ENCODE data around the gene OPCML.

The OPCML gene

DNA sequence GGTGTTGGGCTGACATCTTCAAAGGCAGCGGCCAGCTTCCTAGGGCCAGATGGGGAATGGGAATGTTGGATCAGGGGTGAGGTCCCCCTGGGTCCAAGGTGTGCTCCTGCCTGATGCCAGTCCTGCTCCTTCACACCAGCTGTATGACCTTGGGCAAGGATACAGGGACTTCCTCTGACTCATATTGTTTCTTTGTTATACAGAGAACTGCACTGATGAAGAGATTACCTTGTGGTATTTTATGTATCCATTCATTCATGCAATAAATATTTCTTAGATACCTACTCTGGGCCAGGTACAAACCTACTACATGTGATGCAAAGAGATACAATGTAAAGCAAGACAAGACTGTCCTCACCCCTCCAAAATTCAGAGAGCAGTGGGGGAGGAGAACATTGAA, 3.9 kb upstream of the OPCML start:
- no peak for DNase-seq

DNA sequence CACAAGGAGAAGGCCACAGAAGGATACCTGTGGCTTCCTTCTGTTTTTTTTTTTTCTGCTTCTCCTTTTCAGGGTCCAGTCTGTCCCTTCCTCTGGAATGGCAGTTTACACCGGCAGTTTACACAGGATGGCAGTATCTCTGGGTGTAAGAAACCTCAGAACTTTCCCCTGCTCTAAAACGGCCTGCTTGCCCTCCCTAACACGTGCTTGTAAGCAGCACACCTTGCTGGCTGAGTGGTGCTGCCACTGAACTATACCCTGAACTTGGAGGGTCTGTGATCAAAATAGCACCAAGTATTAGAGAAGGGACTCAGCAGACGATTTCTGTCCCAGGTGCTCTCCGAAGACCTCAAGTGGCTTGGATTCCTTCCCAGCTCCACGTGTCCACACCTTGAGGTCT, 904 bp upstream of the OPCML start:
- DNase-seq, result no peak

DNA sequence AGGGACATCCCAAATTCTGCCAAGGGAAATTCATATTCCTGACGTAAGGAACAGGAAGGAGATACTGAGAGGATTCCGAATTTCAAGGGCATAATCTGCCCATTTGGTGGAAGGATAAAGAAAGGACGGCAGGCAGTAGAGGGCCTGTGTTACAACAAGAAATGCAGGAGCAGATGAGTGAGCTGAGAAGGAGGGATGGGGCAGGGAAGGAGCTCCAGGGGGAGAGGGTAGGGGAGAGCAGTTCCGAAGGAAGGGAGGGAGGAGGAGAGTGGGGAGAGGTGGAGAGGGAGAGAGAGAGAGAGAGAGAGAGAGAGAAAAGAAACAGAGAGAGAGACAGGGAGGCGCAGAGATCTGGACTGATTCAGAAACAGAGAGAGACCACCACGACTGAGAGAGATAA, 843 bp downstream of the OPCML start:
- no peak for DNase-seq

DNA sequence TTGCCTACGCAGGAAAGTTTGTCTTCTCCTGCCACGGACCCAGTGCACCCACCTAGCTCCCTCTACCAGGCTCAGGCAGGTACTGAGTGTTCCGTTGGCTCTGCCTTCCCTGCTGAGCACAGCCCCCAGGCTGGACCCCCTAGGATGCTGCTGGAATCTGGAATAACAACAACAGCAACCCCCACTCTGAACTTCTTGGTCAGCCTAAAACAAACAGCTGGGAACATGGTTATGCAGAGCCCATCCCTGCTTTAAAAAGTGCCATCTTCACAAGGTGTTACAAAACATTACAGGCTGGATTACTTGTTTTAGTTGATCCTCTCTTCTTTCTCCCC, 1.8 kb downstream of the OPCML start:
- DNase-seq, result no peak

DNA sequence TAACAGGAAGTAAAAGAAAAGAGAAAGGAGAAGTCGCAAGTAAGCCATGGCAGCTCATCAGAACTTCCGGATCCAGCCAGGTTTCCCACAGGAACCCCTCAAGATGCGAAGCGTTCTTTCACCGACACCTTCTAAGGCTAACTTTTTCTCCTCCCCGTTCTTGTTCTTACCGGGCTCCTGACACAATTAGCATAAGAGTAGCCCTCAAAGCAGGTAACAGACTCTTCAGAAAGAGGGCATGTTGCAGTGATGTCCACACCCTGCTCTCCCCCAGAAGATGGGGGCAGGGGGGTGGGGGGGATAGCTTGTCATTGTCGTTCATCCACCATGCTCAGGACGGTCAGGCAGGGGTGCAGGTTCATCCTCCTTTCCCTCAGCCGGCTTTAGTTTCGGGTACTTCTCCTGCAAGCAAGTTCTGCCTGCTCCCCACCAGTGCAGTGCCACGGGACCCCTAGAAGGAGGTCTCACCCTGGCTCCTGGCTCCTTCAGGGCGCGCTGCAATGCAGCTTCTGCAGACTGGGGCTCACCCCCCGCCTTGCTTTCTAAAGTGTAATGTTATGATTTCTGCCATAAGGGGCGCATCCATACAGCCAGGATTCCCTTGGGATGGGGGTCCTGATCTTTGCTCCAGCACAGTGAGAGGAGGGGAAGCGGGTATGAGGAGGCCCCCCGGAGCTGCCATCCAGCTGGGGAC, 2.3 kb downstream of the OPCML start:
- DNase-seq, result no peak

DNA sequence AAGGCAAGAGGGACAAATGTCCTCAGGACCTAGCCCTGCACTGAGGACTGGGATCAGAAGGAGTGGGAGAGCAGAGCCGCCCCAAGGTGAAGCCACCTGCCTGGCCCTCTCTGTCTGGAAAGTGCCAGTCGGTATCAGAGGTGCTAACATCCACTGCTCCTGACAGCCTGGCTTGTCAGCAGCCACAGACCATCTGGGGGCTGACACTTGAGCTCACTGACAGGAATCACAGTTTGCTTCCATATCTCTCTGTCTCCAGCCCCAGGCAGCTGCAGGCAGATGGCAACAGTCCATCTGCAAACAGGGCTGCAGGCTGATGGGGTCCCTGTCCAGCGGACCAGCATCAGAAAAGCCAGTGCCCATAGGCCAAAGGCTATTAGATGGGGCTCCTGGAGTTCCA, 5.5 kb downstream of the OPCML start:
- no peak for DNase-seq

DNA sequence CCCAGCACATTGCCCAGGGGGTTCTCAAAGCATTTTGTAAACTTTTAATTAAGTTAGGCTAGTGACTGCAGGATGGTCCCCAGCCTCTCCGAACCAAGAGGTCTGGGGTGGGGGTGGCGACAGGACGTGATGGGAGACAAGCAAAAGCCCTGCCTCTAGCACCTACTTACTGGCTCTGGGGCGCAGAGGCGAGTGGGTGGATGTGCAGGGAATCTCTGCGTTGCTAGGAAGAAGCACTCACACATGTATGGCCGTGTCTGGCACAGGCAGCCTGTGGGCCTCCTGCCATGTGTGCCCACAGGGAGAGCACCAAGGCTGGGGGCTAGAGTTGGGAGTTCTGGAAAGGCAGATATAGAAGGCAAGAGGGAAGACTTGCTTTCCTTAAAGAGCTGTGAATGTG, 6.3 kb downstream of the OPCML start:
- DNase-seq, result no peak

DNA sequence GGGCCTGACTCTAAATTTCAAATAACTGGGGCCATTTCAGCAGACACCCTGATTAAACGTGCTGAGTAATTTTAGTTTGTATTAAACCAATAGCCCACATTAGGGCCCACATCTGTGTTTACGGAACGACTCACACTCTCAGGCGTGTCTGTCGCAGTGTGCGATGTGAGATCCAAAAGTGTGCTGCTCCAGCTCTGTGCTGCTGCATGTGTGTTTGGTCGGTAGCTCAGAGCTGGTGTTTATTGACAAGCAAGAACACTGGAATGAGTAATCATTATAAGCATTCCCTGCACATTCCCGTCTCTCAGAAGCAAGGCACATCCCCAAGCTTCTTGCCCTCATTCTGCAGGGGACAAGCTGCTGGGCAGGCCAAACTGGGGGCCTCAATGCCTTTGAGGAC, 7.8 kb downstream of the OPCML start:
- no peak for DNase-seq

DNA sequence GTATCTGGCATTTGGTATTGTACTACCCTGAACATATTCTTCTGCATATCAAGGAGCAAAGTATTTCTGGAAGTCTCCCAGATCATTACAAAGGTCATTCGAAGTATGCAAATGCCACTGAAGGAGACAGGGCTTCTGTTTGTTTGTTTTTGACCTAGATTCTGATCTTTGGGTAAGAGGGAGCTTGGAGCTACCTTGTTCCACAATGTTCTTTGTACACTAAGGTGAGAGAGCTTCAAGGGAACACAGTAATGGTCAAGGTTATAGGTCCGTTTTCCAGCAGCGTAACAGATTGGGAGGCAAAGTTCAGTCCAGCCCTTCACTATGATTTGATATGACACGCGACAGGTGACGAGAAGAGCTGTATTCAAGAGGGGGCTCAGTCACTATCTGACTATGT, 10.0 kb downstream of the OPCML start:
- DNase-seq, result no peak

DNA sequence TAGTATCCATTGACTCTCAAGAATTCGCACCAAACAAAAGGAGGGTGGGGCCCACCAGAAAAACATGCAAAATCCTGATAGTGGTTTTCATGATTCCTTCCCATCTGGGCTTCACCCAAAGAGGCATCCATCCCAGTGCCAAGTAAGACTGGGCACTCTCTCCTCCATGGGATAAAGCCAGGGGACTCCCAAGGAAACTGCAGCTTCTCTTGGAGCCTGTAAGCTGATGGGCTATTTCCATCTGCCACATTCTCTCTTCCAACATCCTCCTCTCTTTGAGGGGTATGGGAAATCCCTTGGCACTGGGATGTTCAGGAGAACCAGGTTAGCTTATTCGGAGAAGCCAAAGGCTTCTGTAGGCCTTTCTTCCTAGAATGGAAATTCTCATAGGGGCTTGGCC, 10.8 kb downstream of the OPCML start:
- DNase-seq, result no peak

DNA sequence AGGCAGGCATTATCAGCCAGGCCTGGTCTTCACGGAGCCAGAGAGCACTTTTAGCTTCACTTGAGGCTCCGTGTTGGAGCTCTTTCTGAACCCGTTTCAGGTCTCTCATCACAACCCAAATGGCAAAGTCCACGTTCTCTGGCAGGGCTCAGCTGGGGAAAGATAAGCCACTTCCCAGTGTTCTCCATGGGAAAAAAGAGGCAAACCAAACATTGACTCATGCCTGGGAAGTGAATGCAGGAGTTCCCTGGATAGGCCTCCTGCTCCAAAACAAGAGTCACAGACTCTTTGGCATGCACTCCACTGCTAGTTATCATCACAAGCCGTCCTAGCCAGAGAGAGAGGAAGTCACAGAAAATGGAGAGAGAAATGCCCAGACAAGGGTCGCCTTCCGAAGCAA, 11.6 kb downstream of the OPCML start:
- no peak for DNase-seq

DNA sequence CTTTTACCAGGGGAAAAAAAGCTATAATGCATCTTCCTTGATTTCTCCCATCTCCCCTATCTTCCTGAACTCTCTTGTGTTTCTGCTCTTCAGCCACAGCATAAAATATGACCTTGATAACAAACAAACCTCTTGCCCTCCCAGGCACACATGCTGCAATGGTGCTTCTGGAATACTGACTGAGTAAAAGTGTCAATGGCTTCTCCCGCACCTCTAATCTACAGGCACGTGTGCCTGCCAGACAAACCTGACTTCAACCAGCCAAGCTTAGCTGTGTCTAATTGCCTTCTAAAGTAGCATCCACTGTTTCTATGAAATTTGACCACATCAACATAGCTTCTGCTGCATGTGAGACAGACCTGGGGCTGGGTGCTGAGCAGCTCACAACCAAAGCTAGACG, 12.7 kb downstream of the OPCML start:
- DNase-seq, result no peak

DNA sequence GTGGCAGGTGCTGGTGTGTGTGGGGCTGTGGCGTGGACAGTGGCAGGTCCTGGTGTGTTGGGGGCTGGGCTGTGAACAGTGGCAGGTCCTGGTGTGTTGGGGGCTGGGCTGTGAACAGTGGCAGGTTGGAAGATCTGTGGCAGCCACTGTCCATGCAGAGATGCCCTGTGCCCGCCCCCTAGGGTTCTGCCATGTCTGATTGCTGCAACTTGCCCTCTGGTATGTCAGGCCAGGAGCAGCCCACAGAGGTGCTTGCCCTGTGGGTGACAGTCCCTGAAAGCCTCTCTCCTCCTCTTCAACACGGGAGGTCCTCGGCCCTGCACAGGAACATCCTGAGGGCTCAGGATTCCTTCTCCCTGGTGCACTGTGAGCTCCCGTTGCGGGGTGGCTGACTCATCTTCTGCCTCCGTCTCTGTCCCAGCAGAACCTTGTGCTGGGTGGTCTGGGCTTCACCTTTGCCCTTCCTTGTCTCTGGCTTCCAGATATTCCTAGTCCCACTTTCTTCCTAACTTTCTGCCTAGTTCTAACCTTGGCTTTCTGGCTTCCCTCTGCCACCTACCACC, 13.5 kb downstream of the OPCML start:
- no peak for DNase-seq

DNA sequence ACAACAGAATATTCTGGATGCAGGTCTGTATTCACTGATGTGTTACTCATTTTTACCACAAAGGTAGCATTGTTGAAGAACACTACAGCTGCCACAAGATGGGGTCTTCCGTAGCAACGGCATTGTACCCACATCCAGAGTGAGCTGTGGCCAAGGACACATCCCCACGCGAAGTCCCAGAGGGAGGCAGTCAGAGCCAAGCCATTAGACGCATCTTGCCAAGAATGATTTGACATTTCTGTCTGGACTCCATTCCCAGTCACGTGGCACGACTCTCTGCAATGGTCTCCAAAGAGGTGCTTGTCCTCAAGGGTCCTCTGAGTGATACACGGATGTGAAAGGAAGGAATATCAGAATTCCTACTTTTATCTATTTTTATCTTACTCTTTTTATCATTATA, 15.5 kb downstream of the OPCML start:
- no peak for DNase-seq

DNA sequence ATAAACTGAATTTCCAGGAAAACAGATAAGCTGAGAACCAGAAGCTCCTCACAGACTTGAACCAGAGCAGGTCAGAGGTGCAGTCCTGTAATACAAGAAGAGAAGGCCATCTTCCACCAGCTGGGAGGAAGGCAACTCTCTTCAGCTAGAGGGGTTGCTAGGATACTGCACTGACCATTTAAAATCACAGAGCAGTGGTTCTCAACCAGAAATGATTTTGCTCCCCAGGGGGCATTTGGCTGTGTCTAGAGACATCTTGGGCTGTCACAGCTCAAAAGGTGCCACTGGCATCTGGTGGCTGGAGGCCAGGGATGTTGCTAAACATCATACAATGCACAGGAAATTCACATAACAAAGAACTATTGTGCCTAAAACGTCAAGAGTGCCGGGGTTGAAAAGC, 17.2 kb downstream of the OPCML start:
- no peak for DNase-seq

DNA sequence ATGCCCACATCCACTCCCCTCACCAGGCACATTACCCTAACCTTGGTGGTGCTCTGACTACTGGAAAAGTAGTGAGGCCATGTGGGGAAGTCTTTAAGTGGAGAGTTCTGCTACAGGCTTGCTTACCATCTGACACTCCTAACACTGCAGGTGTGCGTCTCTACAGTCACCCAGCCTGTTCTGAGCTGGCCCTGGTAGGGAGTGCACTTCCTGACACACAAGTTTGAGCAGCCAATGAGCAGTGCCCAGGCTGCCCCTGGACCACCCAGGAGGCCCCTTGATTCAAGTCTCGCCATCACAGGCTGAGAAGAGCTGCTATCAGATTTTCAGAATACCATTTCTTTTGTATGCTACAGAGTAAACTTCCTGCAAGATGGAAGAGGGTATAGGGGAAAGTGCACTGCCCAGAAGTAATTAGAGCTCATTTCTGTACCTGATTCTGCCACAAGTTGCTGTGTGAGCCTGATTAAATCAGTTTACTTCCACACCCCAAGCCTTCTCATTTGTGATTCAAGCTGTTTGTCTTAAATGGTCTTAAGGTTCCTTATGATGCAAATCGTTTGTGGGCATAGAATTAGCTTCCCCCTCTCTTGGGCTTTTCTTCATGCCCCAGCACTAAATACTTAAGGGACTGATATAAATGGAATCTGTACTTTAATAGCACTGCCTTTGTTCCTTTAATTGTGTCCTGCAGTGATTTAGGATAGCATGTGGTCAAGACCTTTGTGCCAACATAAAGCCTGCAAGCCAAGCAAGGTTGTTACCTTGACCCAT, 22.2 kb downstream of the OPCML start:
- no peak for DNase-seq

DNA sequence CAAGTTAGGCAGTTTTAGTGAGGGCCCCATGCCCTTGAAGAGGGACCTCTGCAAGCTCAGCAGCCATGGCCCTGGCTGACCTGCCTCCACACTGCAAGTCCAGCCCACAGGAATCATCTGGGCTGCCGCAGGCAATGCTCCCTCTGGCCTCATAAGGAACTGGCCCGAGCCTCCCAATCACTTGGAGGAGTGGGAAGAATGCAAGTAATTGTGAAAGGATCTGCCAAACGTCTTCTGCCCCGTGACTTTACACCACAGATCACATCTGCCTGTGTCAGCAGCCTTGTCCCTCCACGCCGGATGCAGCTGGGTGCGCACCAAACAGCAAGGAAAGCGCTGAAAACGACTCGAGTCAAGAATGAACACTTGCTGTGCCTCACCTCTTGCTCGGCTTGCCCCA, 23.8 kb downstream of the OPCML start:
- DNase-seq, result no peak

DNA sequence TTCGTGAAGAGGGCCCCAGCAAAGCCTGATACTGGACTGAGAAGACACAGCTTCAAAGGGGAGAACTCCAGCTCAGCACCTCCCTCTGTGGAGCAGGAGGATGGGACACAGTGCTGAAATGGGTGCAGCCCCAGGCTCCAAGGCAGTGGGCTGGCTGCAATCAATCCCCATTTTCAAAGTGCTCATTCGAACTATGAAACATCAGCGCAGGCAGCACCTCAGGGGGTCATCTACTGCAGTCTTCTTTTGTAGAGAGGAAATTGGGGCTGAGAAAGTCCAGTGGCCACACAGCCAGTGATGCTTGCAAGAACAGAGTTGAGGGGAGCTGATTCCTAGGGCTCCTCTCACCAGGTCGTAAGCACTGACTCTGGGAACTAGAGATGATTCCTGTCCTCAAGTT, 25.1 kb downstream of the OPCML start:
- no peak for DNase-seq

DNA sequence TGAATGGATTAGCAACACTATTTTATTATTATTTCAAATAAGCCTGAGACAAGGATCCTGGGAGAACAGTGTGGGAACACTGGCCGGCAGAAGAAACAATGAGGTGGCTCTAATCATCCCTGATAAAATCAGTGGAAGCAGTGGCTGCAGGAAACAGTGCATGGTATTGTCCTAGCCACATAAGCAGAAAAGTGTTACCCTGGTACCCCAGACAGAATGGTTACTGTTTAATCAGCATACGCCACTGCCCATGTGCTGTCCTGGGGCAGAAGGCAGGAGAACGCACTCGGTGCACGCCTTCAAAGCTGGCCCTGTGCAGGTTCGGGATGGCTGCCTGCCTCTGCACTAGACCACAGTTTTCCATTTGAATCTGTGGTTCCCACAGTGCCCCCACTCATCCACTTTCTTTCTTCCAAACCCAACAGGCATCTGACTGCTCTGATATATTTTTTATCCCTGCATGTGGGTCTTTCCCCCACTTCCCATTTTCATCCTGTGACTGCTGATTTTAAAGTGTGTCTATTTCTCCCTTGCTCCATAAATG, 25.7 kb downstream of the OPCML start:
- no peak for DNase-seq

DNA sequence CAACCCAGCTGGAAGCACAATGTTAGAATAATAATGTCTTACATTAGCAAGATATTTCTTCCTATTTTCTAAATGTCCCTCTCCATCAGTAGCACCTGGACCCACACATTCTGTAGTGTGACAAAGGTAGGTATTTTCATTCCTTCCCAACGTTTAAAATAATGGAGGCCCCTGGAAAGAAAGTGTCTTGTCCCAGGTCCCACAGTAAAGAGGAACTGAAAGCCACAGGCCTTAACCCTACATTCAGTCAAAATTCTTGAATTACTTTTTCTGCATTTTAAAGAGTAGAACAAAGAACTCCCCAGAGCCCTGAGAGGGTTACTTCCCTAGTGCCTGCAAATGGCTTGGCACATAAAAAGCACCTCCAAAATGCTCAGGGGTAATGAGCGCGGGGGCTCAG, 26.3 kb downstream of the OPCML start:
- DNase-seq, result no peak

DNA sequence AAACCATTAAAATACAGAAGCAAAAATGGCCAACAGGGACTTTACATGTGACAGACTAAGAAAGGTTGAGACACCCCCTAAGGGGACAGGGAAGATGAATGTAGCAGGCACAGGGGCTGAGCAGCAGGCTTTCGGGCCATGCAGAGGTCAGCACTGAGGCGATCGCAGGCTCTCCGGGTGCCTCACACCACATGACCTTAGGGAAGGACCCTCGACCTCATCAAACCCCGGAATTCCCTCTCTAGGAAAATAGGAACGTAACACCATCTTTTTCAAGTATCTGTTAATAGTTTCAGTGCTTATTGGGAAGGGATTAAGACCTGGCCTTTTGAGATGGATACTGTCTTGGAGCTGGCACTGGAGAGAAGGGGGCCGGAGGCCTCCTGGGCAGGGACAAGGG, 27.4 kb downstream of the OPCML start:
- DNase-seq, result no peak

DNA sequence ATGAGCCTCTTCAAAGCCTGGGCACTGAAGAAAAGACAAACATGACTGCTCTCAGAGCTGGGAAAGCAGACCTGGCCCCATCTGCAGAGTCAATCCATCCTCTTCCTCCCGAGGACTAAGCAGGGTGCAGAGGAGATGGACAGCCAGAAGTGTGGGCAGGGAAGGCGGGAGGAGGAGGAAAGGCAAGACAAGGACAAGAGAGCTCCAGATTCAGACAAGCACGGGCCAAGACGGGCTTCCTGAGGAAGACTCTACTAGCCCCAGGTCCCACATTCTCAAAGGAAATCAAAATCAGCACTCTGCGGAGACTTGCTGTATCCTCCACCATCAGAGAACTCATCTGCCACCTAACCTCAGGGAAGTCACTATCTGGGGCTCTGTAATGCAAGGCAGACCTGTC, 28.5 kb downstream of the OPCML start:
- no peak for DNase-seq

DNA sequence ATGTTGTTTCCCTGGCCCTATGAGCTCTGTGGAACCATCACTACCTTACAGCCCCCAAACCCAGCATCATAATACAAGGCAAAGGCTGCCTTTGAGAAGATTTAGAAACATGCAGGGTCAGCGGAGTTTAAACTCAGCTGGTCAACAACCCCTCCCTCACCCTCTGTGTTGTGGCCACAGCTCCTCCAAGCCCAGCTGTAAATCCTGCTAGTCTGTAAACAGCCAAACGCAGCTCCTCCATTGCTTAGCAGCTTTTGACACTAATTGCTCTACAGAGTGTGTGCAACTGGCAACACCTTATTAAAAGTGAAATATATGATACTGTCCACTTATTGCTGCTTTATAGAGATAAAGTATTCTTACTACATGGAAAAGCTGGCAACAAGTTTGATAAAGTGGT, 29.1 kb downstream of the OPCML start:
- DNase-seq, result no peak
